HEK293 (cell line): Measurements from ENCODE around the gene IGIP.

Experiments
- CTCF ChIA-PET: fragments of 350-600 bp; formaldehyde crosslinking; extraction: SDS; loops from one replicate; lab custom pipeline; 2021; ENCODE audit warnings: antibody characterized with exemption; lab: Yijun Ruan, JAX
- POLR2A ChIA-PET: fragments of 300-600 bp; formaldehyde crosslinking; extraction: SDS; loops from one replicate; lab custom pipeline; 2020; ENCODE audit warnings: antibody characterized with exemption, inconsistent platforms; lab: Yijun Ruan, JAX
- H3K27ac ChIP-seq: fragments of 200-500 bp; sonication (Bioruptor generic); 2 replicates; pipeline ENCODE4 v1.5.1; 2014; ENCODE audit warnings: low read depth, low read length, control low read depth, inconsistent platforms; ENCODE audit errors: extremely low read depth
- H3K36me3 ChIP-seq, 2 experiments: fragments of 200-500 bp in 1 of 2; sonication (Bioruptor generic) in 1 of 2; 1 replicate in 1 of 2; 2 replicates in 1 of 2; pipeline ENCODE4 v1.5.1; 2014 to 2017; ENCODE audit warnings: inconsistent platforms in 2 of 2, low read length in 2 of 2; ENCODE audit not compliant: control insufficient read depth in 2 of 2, insufficient read depth in 1 of 2
- H3K4me1 ChIP-seq: fragments of 200-500 bp; sonication (Bioruptor generic); 2 replicates; pipeline ENCODE4 v1.5.1; 2014; ENCODE audit warnings: mild to moderate bottlenecking, low read length, inconsistent platforms; ENCODE audit not compliant: control insufficient read depth, insufficient read depth
- H3K4me3 ChIP-seq: 2 replicates; pipeline ENCODE4 v1.5.1; 2011; ENCODE audit warnings: low read depth, mild to moderate bottlenecking, control low read depth, low read length, moderate library complexity
- H3K9me3 ChIP-seq: fragments of 200-500 bp; sonication (Bioruptor generic); 2 replicates; pipeline ENCODE4 v1.5.1; 2014; ENCODE audit warnings: low read depth, low read length, inconsistent platforms; ENCODE audit not compliant: control insufficient read depth, insufficient read depth
- ATF2 ChIP-seq: fragments of 450-650 bp; formaldehyde crosslinking; IDR thresholded peaks from 2 replicates; pipeline ENCODE4 v1.5.1; 2016; ENCODE audit warnings: missing biosample characterization, missing genetic modification characterization, low read depth
- KLF16 ChIP-seq: fragments of 450-650 bp; formaldehyde crosslinking; IDR thresholded peaks from 2 replicates; pipeline ENCODE4 v1.5.1; 2017; ENCODE audit warnings: missing biosample characterization, missing genetic modification characterization
- YY1 ChIP-seq: fragments of 450-650 bp; formaldehyde crosslinking; IDR thresholded peaks from 2 replicates; pipeline ENCODE4 v1.5.1; 2018; ENCODE audit warnings: missing biosample characterization, missing genetic modification characterization
- ZFP37 ChIP-seq: fragments of 450-650 bp; formaldehyde crosslinking; IDR thresholded peaks from 2 replicates; pipeline ENCODE4 v1.5.1; 2016; ENCODE audit warnings: missing biosample characterization, missing genetic modification characterization
- ZNF114 ChIP-seq: fragments of 450-650 bp; formaldehyde crosslinking; IDR thresholded peaks from 2 replicates; pipeline ENCODE4 v1.5.0; 2017; ENCODE audit warnings: missing biosample characterization, missing genetic modification characterization
- ZNF157 ChIP-seq: fragments of 450-650 bp; formaldehyde crosslinking; IDR thresholded peaks from 2 replicates; pipeline ENCODE4 v1.5.1; 2016; ENCODE audit warnings: missing biosample characterization, missing genetic modification characterization
- ZNF280C ChIP-seq: fragments of 450-650 bp; formaldehyde crosslinking; IDR thresholded peaks from 2 replicates; pipeline ENCODE4 v1.5.1; 2016; ENCODE audit warnings: missing biosample characterization, missing genetic modification characterization
- ZNF341 ChIP-seq: fragments of 450-650 bp; formaldehyde crosslinking; IDR thresholded peaks from 2 replicates; pipeline ENCODE4; 2016; ENCODE audit warnings: low read depth, missing biosample characterization, missing genetic modification characterization
- ZNF423 ChIP-seq: fragments of 450-650 bp; formaldehyde crosslinking; IDR thresholded peaks from 2 replicates; pipeline ENCODE4 v1.5.1; 2016; ENCODE audit warnings: missing biosample characterization, missing genetic modification characterization
- ZNF510 ChIP-seq: fragments of 450-650 bp; formaldehyde crosslinking; IDR thresholded peaks from 2 replicates; pipeline ENCODE4 v1.5.1; 2018; ENCODE audit warnings: mild to moderate bottlenecking, missing genetic modification characterization, missing biosample characterization; ENCODE audit not compliant: insufficient replicate concordance
- ZNF514 ChIP-seq: fragments of 450-650 bp; formaldehyde crosslinking; IDR thresholded peaks from 2 replicates; pipeline ENCODE4 v1.5.1; 2016; ENCODE audit warnings: missing biosample characterization, missing genetic modification characterization
- ZNF521 ChIP-seq: fragments of 450-650 bp; formaldehyde crosslinking; IDR thresholded peaks from 2 replicates; pipeline ENCODE4 v1.5.1; 2017; ENCODE audit warnings: missing biosample characterization, mild to moderate bottlenecking, missing genetic modification characterization
- ZNF549 ChIP-seq: fragments of 450-650 bp; IDR thresholded peaks from 2 replicates; pipeline ENCODE4 v1.5.1; 2018; ENCODE audit warnings: missing biosample characterization, missing genetic modification characterization, mild to moderate bottlenecking, inconsistent platforms, moderate library complexity
- ZNF561 ChIP-seq: fragments of 450-650 bp; IDR thresholded peaks from 2 replicates; pipeline ENCODE4 v1.5.1; 2018; ENCODE audit warnings: missing biosample characterization, missing genetic modification characterization, borderline replicate concordance
- ZNF660 ChIP-seq: fragments of 450-650 bp; IDR thresholded peaks from 2 replicates; pipeline ENCODE4 v1.5.1; 2018; ENCODE audit warnings: missing biosample characterization, mild to moderate bottlenecking, missing genetic modification characterization
- ZNF830 ChIP-seq: fragments of 450-650 bp; IDR thresholded peaks from 2 replicates; pipeline ENCODE4 v1.5.0; 2018; ENCODE audit warnings: missing biosample characterization, missing genetic modification characterization, low read depth, mild to moderate bottlenecking, moderate library complexity
- ZNF843 ChIP-seq: fragments of 450-650 bp; formaldehyde crosslinking; IDR thresholded peaks from 2 replicates; pipeline ENCODE4 v1.5.1; 2016; ENCODE audit warnings: missing biosample characterization, missing genetic modification characterization
- TF ChIP-seq, protein P1 (sequence below): fragments of 450-650 bp; formaldehyde crosslinking; IDR thresholded peaks from 2 replicates; pipeline ENCODE4 v1.5.1; 2017; ENCODE audit warnings: missing biosample characterization, missing genetic modification characterization

Gene IGIP

GRCh38 chr5:140159014-140159927 is 33.5 kb downstream of the IGIP start:
- Histone ChIP-seq H3K9me3 (no peaks in the 10 kb centered on the region), H3K4me1 (no peaks in the 10 kb centered on the region), H3K27ac (no peak overlapping the region), H3K4me3 (no peak overlapping the region), H3K36me3 (no peaks in the 10 kb centered on the region)
- TF ChIP-seq ZNF423 (tag by site-specific recombination) = peak; percentile 70; the same call in 1 of the 2 replicates
- TF ChIP-seq ZNF510 (tag by site-specific recombination) = no peak
- no peak for TF ChIP-seq ZNF157 (tag by site-specific recombination)
- no peak for TF ChIP-seq ZNF843
- CTCF ChIA-PET = interaction anchor here (0.6 to 9.2 kb wide), 11 partner anchors 9 to 413 kb away, joined by 3 to 94 read pairs (median 3); no protein-coding TSS in a partner anchor
- POLR2A ChIA-PET = interaction anchor here (1.6 kb wide), 1 partner anchor 51 kb away, joined by 5 read pairs; no protein-coding TSS in a partner anchor

- no peaks in the 10 kb centered on the region for H3K36me3 ChIP-seq
- H3K4me3 ChIP-seq = no peak overlapping the region
- H3K4me1 ChIP-seq = no peaks in the 10 kb centered on the region
- no peak overlapping the region for H3K27ac ChIP-seq
- TF ChIP-seq ATF2 (no peak), ZNF830 (tag by site-specific recombination) (no peak), ZNF514 (tag by site-specific recombination) (no peak), ZNF280C (tag by site-specific recombination) (no peak), ZNF660 (tag by site-specific recombination) (no peak), KLF16 (tag by site-specific recombination) (no peak), ZNF114 (tag by site-specific recombination) (no peak), ZNF561 (tag by site-specific recombination) (no peak), ZNF341 (tag by site-specific recombination) (no peak), ZNF549 (tag by site-specific recombination) (no peak), ZFP37 (tag by site-specific recombination) (no peak), YY1 (tag by site-specific recombination) (no peak), ZNF521 (tag by site-specific recombination) (no peak)
- TF ChIP-seq, protein P1, sequence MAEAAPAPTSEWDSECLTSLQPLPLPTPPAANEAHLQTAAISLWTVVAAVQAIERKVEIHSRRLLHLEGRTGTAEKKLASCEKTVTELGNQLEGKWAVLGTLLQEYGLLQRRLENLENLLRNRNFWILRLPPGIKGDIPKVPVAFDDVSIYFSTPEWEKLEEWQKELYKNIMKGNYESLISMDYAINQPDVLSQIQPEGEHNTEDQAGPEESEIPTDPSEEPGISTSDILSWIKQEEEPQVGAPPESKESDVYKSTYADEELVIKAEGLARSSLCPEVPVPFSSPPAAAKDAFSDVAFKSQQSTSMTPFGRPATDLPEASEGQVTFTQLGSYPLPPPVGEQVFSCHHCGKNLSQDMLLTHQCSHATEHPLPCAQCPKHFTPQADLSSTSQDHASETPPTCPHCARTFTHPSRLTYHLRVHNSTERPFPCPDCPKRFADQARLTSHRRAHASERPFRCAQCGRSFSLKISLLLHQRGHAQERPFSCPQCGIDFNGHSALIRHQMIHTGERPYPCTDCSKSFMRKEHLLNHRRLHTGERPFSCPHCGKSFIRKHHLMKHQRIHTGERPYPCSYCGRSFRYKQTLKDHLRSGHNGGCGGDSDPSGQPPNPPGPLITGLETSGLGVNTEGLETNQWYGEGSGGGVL = no peak
- TF ChIP-seq, all 188 proteins: peak for 0
- H3K9me3 ChIP-seq = no peaks in the 10 kb centered on the region
- ChIA-PET POLR2A (no interaction called here), CTCF (interaction anchor here (0.6 to 1.4 kb wide), 2 partner anchors 88 to 183 kb away, joined by 4 to 7 read pairs; no protein-coding TSS in a partner anchor)
Observed at GRCh38 chr5:140162275-140162674, 36.5 kb downstream of the IGIP start.
